ENCODE results near the gene PSMD10. TPM values are rescaled to one million over a fixed set of nuclear protein-coding genes. Genes with fewer than 3 reads are reported as not detected.

Gene PSMD10
- total RNA-seq, 2 experiments from 2014 or later = 44.4 to 47.0 TPM

DNA sequence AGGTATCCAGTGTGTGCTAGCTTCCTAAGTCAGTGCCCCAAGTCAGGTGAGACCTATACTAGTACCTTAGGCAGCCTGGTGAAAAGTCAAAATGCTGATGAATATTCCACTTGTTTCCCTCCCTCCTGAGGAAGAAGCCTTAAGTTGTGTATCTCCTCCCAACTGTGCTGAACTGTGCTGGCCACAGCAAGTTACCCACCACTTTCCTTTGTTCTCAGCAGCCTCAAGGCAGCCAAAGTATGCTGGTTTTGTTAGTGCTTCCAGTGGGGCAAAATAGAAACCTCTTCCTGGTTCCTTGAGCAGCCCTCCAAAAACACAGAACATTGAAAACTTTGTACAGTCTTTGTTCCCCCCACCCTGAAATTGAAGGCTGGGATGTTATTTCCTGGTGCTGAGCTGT is 14.1 kb upstream of the PSMD10 start:
- Mint-ChIP-seq H3K36me3 (ENCODE audit: low read depth) (peaks cover 6% of the 10 kb centered on the region), H3K9me3 (no peaks in the 10 kb centered on the region), H3K4me1 (ENCODE audit: low read depth) (peaks cover 9% of the 10 kb centered on the region), H3K27ac (no peak overlapping the region), H3K4me3 (no peak overlapping the region), H3K27me3 (no peaks in the 10 kb centered on the region)
- ATAC-seq (no peak), DNase-seq (no peak)
- CTCF ChIA-PET = no interaction called here
- no peak for TF ChIP-seq CTCF (IDR thresholded peaks at IDR 0.05)
- POLR2A ChIA-PET = no interaction called here
- intact Hi-C loops (cut with micrococcal nuclease) = no loop called here

DNA sequence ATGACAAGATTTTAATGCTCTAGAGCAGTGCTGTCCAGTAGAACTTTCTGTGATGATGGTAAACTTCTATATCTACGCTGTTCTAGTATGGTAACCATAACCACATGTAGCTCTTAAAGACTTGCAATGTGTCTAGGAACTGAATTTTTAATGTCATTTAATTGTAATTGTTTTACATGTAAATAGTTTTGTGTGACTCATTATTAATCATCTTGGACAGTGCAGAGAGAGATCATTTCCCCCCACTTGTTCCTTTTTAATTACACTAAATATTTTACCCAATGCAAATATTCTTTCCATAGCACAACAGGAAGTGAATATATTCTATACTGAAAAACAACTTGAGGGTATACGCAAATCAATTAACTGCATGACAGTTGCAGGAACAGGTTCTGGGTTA is 6.0 kb upstream of the PSMD10 start:
- DNase-seq = no peak
- Mint-ChIP-seq H3K4me1 (ENCODE audit: low read depth) (peaks cover 10% of the 10 kb centered on the region), H3K4me3 (no peak overlapping the region), H3K27me3 (no peaks in the 10 kb centered on the region), H3K9me3 (no peaks in the 10 kb centered on the region), H3K27ac (no peak overlapping the region), H3K36me3 (ENCODE audit: low read depth) (no peaks in the 10 kb centered on the region)
- ChIA-PET CTCF (no interaction called here), POLR2A (no interaction called here)
- intact Hi-C loops (cut with micrococcal nuclease) = no loop called here
- no peak for ATAC-seq
- TF ChIP-seq CTCF (IDR thresholded peaks at IDR 0.05) = no peak

GRCh38 chrX:108091878-108092291 is 543 bp upstream of the PSMD10 start:
- ATAC-seq = peak; percentile 38
- peaks cover 21% of the 10 kb centered on the region for H3K4me1 Mint-ChIP-seq (ENCODE audit: low read depth)
- no peaks in the 10 kb centered on the region for H3K9me3 Mint-ChIP-seq
- no peaks in the 10 kb centered on the region for H3K27me3 Mint-ChIP-seq
- DNase-seq = peak; percentile 52
- ChIA-PET POLR2A (interaction anchor here (1.0 kb wide), 1 partner anchor 57 kb away, joined by 3 read pairs; no protein-coding TSS in a partner anchor), CTCF (interaction anchor here (0.7 to 1.3 kb wide), 2 partner anchors 9 to 71 kb away, joined by 3 read pairs; no protein-coding TSS in a partner anchor)
- no peak overlapping the region for H3K27ac Mint-ChIP-seq
- intact Hi-C loops (cut with micrococcal nuclease) = no loop called here
- TF ChIP-seq CTCF (IDR thresholded peaks at IDR 0.05) = no peak
- peaks cover 4% of the 10 kb centered on the region for H3K36me3 Mint-ChIP-seq (ENCODE audit: low read depth)
- no peak overlapping the region for H3K4me3 Mint-ChIP-seq

DNA sequence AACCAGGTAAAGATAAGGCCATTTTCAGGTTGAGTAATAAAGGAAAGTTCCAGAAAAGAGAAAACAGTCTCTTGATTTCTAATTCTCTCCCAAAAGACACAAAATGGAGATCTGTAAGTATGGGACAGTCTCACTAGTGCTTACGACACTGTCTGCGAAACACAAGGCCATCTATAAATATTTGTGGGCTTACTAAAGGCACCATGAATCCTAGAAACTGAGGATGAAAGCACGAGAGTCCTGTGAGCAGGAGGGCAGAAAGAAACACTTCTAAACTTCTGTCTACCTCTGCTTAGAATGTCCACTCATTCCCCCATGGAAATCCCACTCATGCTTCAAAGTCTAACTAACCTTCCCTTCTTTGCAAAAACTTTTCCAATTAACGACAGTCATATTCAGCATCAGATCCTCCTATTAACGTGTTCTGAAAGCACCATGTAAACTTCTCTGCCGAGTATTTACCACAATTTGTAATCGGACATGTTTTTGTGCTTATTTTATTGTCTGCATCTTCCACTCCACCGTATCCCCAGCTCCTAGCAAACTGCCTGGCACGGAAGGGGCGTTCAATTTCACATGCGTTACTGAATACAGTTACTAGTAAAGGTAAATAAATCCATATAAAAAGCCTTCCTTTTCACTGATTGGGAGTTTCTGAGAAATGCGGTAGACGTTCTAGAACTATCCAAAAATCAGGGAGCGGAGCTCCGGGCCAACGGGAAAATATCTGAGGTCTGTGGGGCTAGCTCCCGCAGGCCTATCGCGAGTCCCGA is 665 bp downstream of the PSMD10 start:
- Mint-ChIP-seq H3K36me3 (ENCODE audit: low read depth) (peaks cover 4% of the 10 kb centered on the region), H3K4me1 (ENCODE audit: low read depth) (peaks cover 21% of the 10 kb centered on the region), H3K27me3 (no peaks in the 10 kb centered on the region), H3K9me3 (no peaks in the 10 kb centered on the region), H3K27ac (no peak overlapping the region), H3K4me3 (no peak overlapping the region)
- ATAC-seq = no peak
- intact Hi-C loops (cut with micrococcal nuclease) = no loop called here
- DNase-seq = no peak
- POLR2A ChIA-PET = interaction anchor here (1.0 to 1.1 kb wide), 3 partner anchors 10 to 462 kb away, joined by 3 to 4 read pairs (median 3); partner anchors contain the start of gene PRPS1
- CTCF ChIA-PET = interaction anchor here (0.8 kb wide), 1 partner anchor 11 kb away, joined by 3 read pairs; no protein-coding TSS in a partner anchor
- TF ChIP-seq CTCF (IDR thresholded peaks at IDR 0.05) = no peak

GRCh38 chrX:108088511-108088910 is 2.8 kb downstream of the PSMD10 start:
- ATAC-seq (no peak), DNase-seq (no peak)
- Mint-ChIP-seq H3K27me3 (no peaks in the 10 kb centered on the region), H3K36me3 (ENCODE audit: low read depth) (peaks cover 11% of the 10 kb centered on the region), H3K9me3 (no peaks in the 10 kb centered on the region), H3K4me1 (ENCODE audit: low read depth) (peaks cover 12% of the 10 kb centered on the region), H3K27ac (no peak overlapping the region), H3K4me3 (no peak overlapping the region)
- TF ChIP-seq CTCF (IDR thresholded peaks at IDR 0.05) = no peak
- intact Hi-C loops (cut with micrococcal nuclease) = no loop called here
- ChIA-PET CTCF (no interaction called here), POLR2A (interaction anchor here (0.6 kb wide), 1 partner anchor 68 kb away, joined by 3 read pairs; no protein-coding TSS in a partner anchor)

Data from activated CD8-positive, alpha-beta T cell treated with anti-CD3 and anti-CD28 coated beads for 36 hours (primary cell).